NB4 (cell line): ENCODE measurements around the gene ELAC1.

Experiments used
- CTCF ChIP-seq: IDR thresholded peaks from one replicate; pipeline ENCODE4 v1.5.1; 2012; ENCODE audit warnings: low read depth, low read length
- MYC ChIP-seq: IDR thresholded peaks from 2 replicates; pipeline ENCODE4 v1.6.1; 2011; ENCODE audit warnings: low read depth, low read length
- POLR2A ChIP-seq: IDR thresholded peaks from 2 replicates; pipeline ENCODE4 v1.6.1; 2011; ENCODE audit warnings: mild to moderate bottlenecking; ENCODE audit not compliant: insufficient read length; ENCODE audit errors: extremely low read depth
- TF ChIP-seq, protein P1 (sequence below): IDR thresholded peaks from 2 replicates; pipeline ENCODE4 v1.6.1; 2011; ENCODE audit warnings: low read depth, low read length

DNA sequence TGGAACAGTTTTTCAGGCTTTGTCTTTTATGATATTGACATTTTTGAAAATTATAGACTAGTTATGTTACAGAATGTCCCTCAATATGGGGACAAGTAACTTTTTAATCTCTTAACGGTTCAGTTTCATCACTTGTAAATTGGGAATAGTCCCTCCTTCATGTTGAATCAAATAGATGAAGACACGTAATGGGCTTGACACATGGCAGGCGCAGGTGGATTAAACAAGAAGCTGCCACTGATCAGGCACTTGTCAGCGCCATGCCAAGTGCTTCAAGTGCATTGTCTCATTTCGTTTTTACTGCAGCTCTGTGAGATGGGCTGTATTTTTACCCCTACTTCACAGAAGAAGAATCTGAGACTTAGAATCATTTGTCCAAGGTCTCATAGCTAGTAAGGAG, 52.7 kb downstream of the ELAC1 start:
- TF ChIP-seq CTCF (no peak), POLR2A (no peak), MYC (no peak)
- TF ChIP-seq, protein P1, sequence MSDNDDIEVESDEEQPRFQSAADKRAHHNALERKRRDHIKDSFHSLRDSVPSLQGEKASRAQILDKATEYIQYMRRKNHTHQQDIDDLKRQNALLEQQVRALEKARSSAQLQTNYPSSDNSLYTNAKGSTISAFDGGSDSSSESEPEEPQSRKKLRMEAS: no peak
